Esophagus squamous epithelium (tissue), 4 donors: ENCODE data around the gene ASB9.

Experiments used
- POLR2A ChIP-seq, 4 donors: fragments of 450-650 bp; IDR thresholded peaks; one replicate each; pipeline ENCODE4 v1.6.1; 2017; ENCODE audit warnings: antibody characterized with exemption in 4 of 4, mild to moderate bottlenecking in 4 of 4, moderate library complexity in 3 of 4
- TF ChIP-seq, protein P1 (sequence below), 6 experiments: fragments of 450-650 bp in 4 of 6; fragments of 200-600 bp in 2 of 6; sonication (generic) in 2 of 6; IDR thresholded peaks; one replicate each; pipeline ENCODE4 v1.5.1; 2016 to 2019; ENCODE audit warnings: antibody characterized with exemption in 6 of 6, mild to moderate bottlenecking in 4 of 6, moderate library complexity in 4 of 6

- TF ChIP-seq, protein P1, sequence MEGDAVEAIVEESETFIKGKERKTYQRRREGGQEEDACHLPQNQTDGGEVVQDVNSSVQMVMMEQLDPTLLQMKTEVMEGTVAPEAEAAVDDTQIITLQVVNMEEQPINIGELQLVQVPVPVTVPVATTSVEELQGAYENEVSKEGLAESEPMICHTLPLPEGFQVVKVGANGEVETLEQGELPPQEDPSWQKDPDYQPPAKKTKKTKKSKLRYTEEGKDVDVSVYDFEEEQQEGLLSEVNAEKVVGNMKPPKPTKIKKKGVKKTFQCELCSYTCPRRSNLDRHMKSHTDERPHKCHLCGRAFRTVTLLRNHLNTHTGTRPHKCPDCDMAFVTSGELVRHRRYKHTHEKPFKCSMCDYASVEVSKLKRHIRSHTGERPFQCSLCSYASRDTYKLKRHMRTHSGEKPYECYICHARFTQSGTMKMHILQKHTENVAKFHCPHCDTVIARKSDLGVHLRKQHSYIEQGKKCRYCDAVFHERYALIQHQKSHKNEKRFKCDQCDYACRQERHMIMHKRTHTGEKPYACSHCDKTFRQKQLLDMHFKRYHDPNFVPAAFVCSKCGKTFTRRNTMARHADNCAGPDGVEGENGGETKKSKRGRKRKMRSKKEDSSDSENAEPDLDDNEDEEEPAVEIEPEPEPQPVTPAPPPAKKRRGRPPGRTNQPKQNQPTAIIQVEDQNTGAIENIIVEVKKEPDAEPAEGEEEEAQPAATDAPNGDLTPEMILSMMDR (IDR thresholded peaks at IDR 0.05), result peak in 5 of 6 experiments; percentile 10 to 53 (median 17)
- TF ChIP-seq POLR2A (IDR thresholded peaks at IDR 0.05), result no peak
These were observed 26.9 kb downstream of the ASB9 start for GRCh38 chrX:15242899-15243555.
